DMS53 treated with DMSO at 0.1 percent for 48 hours (cell line): ENCODE measurements around the gene MYRF.

Source experiments
- DNase-seq: peaks from one replicate; lab custom pipeline; 2025; ENCODE audit not compliant: unreplicated experiment; lab: John Stamatoyannopoulos, UW

The MYRF gene

GRCh38 chr11:61793083-61793828 is 40.8 kb downstream of the MYRF start:
- DNase-seq, result peak; percentile 36

DNA sequence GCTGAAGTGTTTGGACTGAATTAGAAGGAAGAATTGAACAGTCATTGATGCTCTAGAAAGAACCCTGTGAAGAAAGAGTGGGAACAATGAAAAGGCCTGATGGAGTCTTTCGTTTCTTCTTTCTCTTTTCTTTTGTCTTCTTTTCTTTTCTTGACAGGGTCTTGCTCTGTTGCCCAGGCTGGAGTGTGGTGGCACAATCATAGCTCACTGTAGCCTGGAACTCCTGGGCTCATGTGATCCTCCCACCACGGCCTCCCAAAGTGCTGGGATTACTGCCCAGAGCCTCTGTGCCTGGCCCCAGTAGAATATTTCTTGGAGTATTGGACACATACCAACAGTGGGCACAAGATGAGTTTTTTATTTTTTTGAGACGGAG is 41.4 kb downstream of the MYRF start:
- DNase-seq, result no peak

DNA sequence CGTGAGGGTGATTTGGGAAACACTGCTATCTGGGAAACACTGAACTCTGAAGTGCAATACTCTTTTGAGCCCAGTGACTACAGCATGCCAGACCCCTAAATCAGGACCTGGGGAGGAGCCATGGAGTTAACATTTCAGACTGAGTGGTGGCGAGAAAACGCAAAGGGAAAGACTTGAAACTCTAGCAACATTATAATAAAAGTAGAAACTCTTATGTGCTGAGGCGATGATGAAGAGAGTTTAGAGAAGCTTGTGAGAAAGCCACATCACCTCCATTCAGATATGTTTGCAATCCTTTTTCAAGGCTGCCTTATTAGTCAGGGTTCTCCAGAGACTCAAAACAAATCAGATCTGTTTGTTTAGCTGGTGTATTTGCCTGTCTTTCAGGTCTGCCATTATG is 42.1 kb downstream of the MYRF start:
- no peak for DNase-seq

GRCh38 chr11:61795459-61795858 is 43.0 kb downstream of the MYRF start:
- no peak for DNase-seq

DNA sequence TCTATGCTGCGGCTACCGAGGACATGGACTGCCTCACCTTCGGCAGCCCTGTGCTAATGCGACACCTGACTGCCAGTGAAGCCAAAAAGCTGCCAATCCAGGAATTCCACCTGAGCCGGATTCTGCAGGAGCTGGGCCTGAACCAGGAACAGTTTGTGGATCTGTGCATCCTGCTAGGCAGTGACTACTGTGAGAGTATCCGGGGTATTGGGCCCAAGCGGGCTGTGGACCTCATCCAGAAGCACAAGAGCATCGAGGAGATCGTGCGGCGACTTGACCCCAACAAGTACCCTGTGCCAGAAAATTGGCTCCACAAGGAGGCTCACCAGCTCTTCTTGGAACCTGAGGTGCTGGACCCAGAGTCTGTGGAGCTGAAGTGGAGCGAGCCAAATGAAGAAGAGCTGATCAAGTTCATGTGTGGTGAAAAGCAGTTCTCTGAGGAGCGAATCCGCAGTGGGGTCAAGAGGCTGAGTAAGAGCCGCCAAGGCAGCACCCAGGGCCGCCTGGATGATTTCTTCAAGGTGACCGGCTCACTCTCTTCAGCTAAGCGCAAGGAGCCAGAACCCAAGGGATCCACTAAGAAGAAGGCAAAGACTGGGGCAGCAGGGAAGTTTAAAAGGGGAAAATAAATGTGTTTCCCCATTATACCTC is 43.6 kb downstream of the MYRF start:
- no peak for DNase-seq

GRCh38 chr11:61797263-61797944 is 45.0 kb downstream of the MYRF start:
- DNase-seq, result peak; percentile 67

DNA sequence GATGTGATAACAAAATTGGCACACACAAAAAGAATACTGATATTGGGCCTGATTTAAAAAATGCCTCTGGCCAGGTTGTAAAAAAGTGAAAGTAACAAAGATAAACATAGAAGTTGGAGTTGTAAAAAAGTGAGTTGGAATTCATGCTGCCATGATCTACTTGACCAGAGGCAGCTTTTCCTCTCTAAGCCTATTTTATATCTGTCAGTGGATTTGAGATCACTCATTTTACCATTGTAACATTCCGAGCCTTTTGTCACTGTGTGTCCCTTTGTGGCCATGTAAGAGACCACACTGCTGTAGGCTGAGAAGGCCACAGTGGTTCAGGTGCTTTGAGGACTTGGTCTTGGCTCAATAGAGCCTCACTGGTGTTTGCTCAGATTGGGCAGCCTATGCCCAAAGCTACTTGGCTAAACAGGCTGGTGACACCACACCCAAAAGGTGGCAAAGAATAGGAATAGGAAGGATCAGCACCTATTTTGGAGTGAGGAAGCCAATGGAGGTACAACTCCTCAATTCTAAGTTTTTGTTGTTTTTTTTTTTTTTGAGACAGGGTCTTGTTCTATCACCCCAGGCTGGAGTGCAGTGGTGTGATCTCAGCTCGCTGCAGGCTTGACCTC is 47.3 kb downstream of the MYRF start:
- no peak for DNase-seq

GRCh38 chr11:61800331-61801281 is 48.2 kb downstream of the MYRF start:
- no peak for DNase-seq

GRCh38 chr11:61802605-61803004 is 50.2 kb downstream of the MYRF start:
- no peak for DNase-seq

DNA sequence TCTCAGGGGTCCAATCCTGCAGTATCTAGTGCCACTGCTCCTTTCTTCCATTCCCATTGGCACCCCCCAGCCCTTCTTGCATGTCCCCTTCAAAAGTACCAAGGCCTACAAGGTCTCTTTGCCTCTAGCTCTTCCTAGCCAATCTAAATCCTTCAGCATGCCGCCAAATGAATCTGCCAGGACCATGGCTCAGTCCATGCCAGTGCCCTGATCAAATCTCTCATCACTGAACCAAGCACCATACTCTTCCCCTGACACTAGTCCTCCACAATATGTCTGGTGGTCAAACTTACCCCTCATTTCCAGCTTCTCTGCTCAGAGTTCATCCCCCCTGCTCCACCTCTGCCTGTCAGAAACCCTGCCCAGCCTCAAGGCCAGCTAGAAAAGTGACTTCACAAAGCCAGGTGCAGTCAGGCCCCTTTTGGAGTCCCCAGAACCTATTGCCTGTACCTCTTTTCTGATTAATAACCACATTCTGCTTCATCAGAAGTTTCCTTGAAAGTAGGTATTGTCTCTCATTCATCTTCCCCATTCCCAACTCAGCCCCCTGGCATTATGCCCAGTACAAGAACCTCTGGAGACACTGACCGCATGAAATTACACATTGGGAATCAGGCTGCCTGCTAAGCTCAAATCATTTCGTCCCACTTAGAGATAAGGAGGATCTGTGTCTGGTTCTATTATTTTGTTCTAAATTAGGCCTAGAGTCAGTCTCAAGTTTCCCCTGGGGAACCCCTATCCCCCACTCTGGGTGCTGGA is 51.6 kb downstream of the MYRF start:
- DNase-seq, result no peak

DNA sequence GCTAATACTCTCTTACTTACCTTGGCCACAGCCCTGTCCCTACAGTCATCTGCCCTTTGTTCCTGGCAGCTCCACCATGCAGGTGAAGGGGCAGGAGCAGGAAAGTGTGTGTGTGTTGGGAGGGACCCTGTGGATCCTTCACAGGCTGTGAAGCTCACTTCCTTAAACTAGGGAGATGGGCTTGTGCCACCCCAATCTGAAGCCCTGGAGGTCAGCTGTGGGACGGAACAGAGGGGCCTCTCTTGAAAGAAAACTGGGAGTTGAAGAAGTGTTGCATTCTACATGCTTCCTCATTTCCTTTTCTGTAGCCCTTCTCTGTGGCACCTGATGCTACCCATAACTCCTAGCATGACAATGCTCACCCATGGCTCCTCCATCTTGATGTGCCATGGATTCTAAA is 52.7 kb downstream of the MYRF start:
- DNase-seq, result no peak

- DNase-seq, result no peak
Observed at GRCh38 chr11:61806785-61807184, 54.3 kb downstream of the MYRF start.

GRCh38 chr11:61810671-61811175 is 58.3 kb downstream of the MYRF start:
- DNase-seq, result no peak

DNA sequence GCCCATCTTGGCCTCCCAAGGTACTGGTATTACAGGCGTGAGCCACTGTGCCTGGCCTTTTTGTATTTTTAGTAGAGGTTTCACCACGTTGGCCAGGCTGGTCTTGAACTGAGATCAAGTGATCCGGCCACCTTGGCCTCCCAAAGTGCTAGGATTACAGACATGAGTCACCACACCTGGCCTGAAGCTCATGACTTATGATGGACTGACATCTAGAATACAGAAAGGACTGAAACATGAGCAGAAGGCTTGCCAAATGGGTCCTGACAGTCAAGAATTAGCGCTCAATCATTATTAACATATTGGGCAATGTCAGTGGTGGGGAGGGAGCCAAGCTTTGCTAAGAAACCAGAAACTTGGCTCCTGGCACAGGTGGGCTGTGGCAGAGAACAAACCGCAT is 59.4 kb downstream of the MYRF start:
- DNase-seq, result no peak

DNA sequence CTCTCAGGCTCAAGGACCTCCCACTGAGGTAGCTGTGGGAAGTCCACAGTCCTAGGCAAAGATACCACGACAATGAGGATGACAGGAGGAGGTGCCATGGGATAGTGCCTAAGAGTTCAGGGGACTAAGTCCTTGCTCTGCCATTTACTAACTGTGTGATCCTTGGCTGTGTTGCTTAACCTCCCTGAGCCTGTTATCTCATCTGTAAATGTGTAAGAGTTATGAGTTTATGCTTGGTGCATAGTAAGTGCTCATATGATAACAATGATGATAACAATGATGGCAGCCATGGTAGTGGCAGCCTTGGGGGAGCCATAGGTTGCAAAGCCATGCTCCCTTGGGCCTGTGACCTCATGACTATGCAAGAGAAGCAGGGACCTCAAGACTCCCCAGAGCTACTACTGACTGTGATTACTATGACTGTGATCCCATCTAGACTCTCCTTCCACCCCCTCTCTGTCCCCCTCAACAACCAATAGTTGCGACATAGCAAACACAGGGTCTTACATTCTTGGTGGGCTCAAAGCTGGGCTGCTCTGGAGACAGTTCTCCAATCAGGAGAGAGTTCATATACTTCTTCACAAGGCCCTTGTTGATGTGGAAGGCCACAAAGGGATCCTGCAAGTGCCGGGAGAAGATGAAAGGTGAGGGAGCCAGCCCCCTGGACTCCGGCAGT is 60.4 kb downstream of the MYRF start:
- no peak for DNase-seq

DNA sequence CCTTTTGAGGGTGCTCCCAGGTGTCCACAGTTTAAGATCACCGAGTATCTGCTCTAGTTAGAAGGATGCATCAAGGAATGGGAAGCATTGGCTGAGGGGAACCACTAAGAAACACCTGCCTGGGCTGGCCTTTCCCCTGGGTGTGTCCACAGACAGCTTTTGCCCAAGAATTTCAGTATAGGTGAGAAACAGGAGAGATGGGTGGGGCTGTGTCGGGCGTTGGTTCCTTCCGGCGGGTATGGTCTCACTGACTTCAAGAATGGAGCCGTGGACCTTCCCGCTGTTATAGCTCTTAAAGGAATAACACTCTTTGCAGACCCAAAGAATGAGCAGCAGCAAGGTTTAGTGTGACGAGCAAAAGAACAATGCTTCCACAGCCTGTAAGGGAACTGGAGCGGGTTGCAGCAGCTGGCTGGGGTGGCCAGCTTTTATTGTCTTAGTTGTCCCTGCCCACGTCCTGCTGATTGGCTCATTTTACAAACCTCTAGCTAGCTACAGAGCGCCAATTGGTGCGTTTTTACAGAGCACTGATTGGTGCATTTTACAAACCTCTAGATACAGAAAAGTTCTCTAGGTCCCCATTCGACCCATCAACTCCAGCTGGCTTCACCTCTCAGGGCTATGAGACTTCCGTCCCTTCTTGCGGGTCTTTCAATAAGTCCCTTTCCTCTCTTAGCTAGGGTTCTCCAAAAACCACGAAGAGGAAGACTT is 62.0 kb downstream of the MYRF start:
- peak; percentile 54 for DNase-seq

DNA sequence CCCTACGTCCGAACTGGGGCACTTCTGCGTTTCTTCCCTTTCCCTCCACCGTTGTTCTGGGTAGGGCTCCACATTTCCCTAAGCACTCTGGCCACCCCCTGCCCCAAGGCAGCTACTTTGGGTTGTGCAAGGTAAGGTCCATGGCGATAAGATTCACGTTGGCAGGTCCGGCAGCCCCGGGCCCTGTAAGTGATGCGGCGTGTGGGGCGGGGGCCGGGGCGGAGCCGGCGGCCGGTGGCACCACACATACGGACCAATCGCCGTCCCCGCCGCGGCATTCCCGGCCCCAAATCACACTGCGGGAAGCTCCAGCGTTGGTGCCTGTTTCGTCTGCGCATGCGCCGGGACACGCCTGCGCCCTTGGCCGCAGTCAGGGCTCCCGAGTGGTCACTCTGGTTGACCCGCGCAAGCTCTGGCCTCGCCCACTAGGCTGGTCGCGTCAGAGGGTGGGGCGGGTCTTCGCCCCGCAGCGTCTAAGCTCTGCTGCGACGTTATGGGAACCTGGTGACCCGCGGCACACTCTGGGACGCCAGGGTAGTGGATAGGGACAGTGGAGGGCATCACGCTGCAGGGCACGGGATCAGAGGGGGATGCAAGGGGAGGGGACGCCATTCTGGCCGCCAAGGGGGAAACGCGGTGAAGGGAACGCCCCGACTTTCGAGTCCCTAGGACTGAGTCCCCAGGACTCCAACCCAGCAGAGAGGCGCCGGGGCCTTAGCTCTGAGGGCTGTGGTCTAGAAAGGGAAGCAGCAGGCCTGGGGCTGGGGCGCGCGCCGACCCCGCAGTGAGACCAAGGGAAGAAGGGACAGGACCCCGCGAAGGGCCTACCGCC is 62.7 kb downstream of the MYRF start:
- DNase-seq, result peak; percentile 93
